ENCODE results near the gene SPEG. TPM values are rescaled to one million over a fixed set of nuclear protein-coding genes. Genes with fewer than 3 reads are reported as not detected.

Gene SPEG
- total RNA-seq, 2 donors from 2014 or later, result 2.9 to 3.6 TPM

DNA sequence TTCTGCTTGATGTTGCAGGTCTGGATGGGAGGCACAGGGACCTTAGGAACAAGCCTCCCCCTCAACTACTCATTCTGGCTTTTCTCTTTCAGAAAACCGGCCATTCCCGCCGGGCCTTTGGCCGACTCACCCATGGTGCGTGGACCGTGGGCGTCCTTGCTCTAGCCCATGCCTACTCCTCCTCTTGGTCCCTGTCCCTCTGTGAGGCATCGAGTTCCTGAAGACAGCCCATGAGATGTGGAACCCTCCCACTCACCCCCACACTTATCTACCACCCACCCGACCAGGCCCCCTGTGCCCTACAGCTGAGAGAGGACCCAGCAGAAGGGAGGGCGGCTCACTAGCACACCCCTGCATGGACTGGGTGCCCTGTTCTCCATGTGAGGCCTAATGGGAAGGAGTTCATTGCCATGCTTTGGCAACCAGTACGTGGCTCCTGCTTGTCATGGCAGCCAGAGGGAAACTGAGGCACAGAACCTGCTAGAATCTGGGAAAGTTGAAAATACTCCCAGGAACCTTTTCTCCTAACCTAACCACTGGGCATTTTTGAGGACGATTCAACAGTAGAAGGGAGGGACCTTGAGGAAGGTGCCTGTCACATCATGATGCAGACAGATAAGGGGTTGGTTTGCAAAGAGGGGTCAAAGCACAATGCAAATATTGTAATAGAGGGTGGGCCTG lies 8.5 kb downstream of the SPEG start:
- no peak for ATAC-seq
- 88 to 91% methylated on average over 11 to 12 of the region's 12 CpGs for WGBS, 2 donors
- peaks cover 10% of the 10 kb centered on the region for H3K4me1 ChIP-seq

DNA sequence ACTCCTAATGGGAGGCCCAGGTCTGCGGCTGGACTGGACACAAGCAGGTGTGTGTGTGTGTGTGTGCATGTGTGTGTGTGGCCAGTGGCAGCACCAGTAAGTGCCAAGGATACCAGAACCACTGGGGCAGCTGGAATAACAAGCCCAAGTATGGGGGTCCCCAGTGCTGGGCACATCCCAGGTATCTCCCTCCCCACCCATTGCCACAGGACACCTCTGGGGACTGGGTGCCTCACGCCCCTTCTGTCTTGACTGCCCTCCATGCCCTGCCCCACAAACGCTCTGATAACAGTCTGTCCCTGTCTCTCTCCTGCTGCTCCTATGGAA lies 9.0 kb downstream of the SPEG start:
- DNase-seq (no peak), ATAC-seq (no peak)
- H3K4me1 ChIP-seq, result peaks cover 15% of the 10 kb centered on the region
- TF ChIP-seq POLR2A (IDR thresholded peaks at IDR 0.05), result no peak
- TF ChIP-seq, protein P1, sequence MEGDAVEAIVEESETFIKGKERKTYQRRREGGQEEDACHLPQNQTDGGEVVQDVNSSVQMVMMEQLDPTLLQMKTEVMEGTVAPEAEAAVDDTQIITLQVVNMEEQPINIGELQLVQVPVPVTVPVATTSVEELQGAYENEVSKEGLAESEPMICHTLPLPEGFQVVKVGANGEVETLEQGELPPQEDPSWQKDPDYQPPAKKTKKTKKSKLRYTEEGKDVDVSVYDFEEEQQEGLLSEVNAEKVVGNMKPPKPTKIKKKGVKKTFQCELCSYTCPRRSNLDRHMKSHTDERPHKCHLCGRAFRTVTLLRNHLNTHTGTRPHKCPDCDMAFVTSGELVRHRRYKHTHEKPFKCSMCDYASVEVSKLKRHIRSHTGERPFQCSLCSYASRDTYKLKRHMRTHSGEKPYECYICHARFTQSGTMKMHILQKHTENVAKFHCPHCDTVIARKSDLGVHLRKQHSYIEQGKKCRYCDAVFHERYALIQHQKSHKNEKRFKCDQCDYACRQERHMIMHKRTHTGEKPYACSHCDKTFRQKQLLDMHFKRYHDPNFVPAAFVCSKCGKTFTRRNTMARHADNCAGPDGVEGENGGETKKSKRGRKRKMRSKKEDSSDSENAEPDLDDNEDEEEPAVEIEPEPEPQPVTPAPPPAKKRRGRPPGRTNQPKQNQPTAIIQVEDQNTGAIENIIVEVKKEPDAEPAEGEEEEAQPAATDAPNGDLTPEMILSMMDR (IDR thresholded peaks at IDR 0.05), result no peak
- H3K27me3 ChIP-seq, result peaks cover 0 to 10% of the 10 kb centered on the region in 2 donors
- no peaks in the 10 kb centered on the region for H3K36me3 ChIP-seq (replicated peaks in 1 of 2; ENCODE audit: insufficient read depth in 1 of 2, low read depth in 2 of 2)
- WGBS, 2 donors, result 70 to 76% methylated on average over 2 to 3 of the region's 3 CpGs
- intact Hi-C loops (cut with DNase I), result no loop called here
- H3K27ac ChIP-seq, result no peak overlapping the region
- H3K9me3 ChIP-seq, result no peaks in the 10 kb centered on the region
- H3K4me3 ChIP-seq, result no peak overlapping the region

More for the DNA sequence above, 8.5 kb downstream of the SPEG start:
- Histone ChIP-seq H3K9me3 (no peaks in the 10 kb centered on the region), H3K36me3 (replicated peaks in 1 of 2; ENCODE audit: insufficient read depth in 1 of 2, low read depth in 2 of 2) (no peaks in the 10 kb centered on the region), H3K27me3 (peaks cover 0 to 10% of the 10 kb centered on the region in 2 donors), H3K4me3 (no peak overlapping the region), H3K27ac (no peak overlapping the region)
- no peak for TF ChIP-seq POLR2A (IDR thresholded peaks at IDR 0.05)
- TF ChIP-seq, protein P1 (IDR thresholded peaks at IDR 0.05), result no peak
- no peak for DNase-seq
- intact Hi-C loops (cut with DNase I), result no loop called here

DNA sequence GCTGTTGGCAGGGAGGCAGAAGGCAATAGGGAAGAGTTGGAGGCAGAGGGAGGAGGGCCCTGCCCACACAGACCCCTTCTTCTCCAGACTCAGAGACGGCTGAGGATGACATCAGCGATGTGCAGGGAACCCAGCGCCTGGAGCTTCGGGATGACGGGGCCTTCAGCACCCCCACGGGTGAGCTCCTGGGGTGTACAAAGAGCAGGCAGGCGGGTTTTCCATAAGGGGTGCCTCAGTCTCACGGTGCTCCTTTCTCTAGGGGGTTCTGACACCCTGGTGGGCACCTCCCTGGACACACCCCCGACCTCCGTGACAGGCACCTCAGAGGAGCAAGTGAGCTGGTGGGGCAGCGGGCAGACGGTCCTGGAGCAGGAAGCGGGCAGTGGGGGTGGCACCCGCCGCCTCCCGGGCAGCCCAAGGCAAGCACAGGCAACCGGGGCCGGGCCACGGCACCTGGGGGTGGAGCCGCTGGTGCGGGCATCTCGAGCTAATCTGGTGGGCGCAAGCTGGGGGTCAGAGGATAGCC lies 10.0 kb downstream of the SPEG start:
- DNase-seq (no peak), ATAC-seq (no peak)
- Histone ChIP-seq H3K4me1 (peaks cover 19% of the 10 kb centered on the region), H3K4me3 (no peak overlapping the region), H3K27me3 (peaks cover 0 to 16% of the 10 kb centered on the region in 2 donors), H3K36me3 (replicated peaks in 1 of 2; ENCODE audit: insufficient read depth in 1 of 2, low read depth in 2 of 2) (no peaks in the 10 kb centered on the region), H3K9me3 (no peaks in the 10 kb centered on the region), H3K27ac (no peak overlapping the region)
- intact Hi-C loops (cut with DNase I), result no loop called here
- 63 to 87% methylated on average over 8 to 12 of the region's 23 CpGs for WGBS, 2 donors
- TF ChIP-seq, protein P1 (IDR thresholded peaks at IDR 0.05), result no peak
- TF ChIP-seq POLR2A (IDR thresholded peaks at IDR 0.05), result no peak

DNA sequence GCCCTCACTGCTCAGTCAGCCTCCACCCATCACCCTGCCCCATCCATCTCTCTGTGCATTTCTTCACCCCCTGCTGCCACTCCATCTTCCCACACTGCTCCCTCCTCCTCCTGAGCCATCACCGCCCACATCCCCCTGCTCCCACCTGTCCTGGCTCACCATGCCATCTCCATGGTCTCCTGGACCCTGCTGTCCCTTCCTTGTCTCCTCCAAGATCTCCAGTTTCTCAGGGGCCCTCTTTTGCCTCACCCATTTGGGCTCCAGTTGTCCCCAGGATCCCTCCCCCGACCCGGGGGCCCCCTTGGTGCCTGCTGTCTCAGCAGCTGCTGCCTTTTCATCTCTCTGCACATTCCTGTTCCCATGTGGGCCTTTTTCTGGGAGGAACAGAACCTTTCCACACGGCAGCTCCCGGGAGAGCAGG lies 10.6 kb downstream of the SPEG start:
- Histone ChIP-seq H3K9me3 (no peaks in the 10 kb centered on the region), H3K27ac (no peak overlapping the region), H3K4me3 (no peak overlapping the region), H3K36me3 (replicated peaks in 1 of 2; ENCODE audit: insufficient read depth in 1 of 2, low read depth in 2 of 2) (no peaks in the 10 kb centered on the region), H3K27me3 (peaks cover 0 to 16% of the 10 kb centered on the region in 2 donors), H3K4me1 (peaks cover 19% of the 10 kb centered on the region)
- TF ChIP-seq POLR2A (IDR thresholded peaks at IDR 0.05), result no peak
- TF ChIP-seq, protein P1 (IDR thresholded peaks at IDR 0.05), result no peak
- intact Hi-C loops (cut with DNase I), result no loop called here
- 51 to 61% methylated on average over 5 of the region's 5 CpGs for WGBS, 2 donors
- ATAC-seq (no peak), DNase-seq (no peak)

DNA sequence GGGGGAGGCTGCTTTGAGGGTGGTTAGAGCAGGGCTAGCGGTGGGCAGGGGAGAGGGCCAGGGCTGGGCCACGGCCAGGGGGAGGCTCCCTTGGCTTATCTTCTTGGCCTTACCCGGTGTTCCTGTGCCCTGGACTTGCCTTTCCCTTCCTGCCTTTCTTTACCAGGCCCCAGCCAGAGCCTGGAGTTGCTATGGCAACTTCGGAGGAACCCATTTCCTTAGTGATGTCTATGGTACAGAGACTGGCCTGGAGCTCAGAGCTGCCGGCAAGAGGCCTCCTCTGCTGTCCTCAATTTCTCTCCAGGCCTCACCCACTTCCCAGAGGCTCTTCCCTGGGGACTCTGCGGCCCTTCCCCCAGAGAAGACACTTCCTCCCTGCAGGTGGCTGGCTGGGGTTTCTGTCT lies 11.5 kb downstream of the SPEG start:
- H3K27me3 ChIP-seq, result peaks cover 0 to 16% of the 10 kb centered on the region in 2 donors
- H3K27ac ChIP-seq, result no peak overlapping the region
- H3K36me3 ChIP-seq (replicated peaks in 1 of 2; ENCODE audit: insufficient read depth in 1 of 2, low read depth in 2 of 2), result no peaks in the 10 kb centered on the region
- intact Hi-C loops (cut with DNase I), result no loop called here
- DNase-seq (peak in 3 of 4 donors; percentile 27 to 33 (median 28)), ATAC-seq (no peak)
- H3K9me3 ChIP-seq, result no peaks in the 10 kb centered on the region
- peaks cover 18% of the 10 kb centered on the region for H3K4me1 ChIP-seq
- WGBS, 2 donors, result 48 to 56% methylated on average over 6 of the region's 6 CpGs
- no peak overlapping the region for H3K4me3 ChIP-seq
- TF ChIP-seq POLR2A (IDR thresholded peaks at IDR 0.05), result no peak
- TF ChIP-seq, protein P1 (IDR thresholded peaks at IDR 0.05), result no peak

All from body of pancreas (tissue), 4 donors.